Glomerular endothelial cell (primary cell): ENCODE data around the gene B4GAT1. TPM values are rescaled to one million over a fixed set of nuclear protein-coding genes. Genes with fewer than 3 reads are reported as not detected.
"Not testable (repeated sequence)": the region's sequence is repeated elsewhere in the genome, so short reads cannot be mapped to it uniquely, and the experiment has no call there.

Experiments used
- DNase-seq: peaks from one replicate; pipeline ENCODE4 v3.0.0-alpha.2; 2011; ENCODE audit warnings: low read depth, low spot score; ENCODE audit errors: extremely low read depth
- total RNA-seq: library from RNA; depleted of rRNA; stranded (reverse); fragments of >200 nt; gene quantifications from 2 replicates; pipeline ENCODE4 v1.2.3, GENCODE V29; 2015

The B4GAT1 gene
- total RNA-seq, 1 donor from 2014 or later = 48.2 TPM

- DNase-seq = peak; percentile 74
Observed at GRCh38 chr11:66312549-66313320, 34.7 kb downstream of the B4GAT1 start.

DNA sequence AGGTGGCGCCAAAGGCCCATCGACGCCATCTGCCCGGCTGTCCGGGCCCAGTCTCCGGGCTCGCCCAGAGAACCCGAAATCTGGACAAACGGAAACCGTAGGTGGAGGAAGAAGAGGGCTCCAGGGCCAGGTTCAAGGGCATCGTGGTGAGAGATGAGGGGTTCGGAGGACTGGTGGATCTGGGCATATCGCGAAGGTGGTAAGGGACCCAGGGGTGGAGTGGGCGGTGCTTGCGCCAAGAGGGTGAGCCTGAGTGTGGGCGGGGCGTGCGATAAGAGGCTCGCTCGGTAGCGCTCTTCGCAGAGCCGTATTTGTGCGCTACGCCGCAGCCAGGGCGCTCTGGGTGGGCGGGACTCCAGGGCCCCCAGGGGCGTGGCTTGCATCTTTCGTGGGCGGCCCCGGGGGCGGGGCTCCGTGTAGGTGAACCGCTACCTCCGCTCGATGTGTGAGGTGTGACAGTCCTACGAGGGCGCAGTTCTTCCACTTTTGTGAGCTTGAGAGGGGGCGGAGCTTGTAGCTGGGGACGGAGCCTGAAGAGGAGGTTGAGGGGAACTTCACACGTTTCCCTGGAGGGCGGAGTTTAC, 35.4 kb downstream of the B4GAT1 start:
- DNase-seq = peak; percentile 41

GRCh38 chr11:66311470-66311964, 35.9 kb downstream of the B4GAT1 start:
- DNase-seq = no peak

DNA sequence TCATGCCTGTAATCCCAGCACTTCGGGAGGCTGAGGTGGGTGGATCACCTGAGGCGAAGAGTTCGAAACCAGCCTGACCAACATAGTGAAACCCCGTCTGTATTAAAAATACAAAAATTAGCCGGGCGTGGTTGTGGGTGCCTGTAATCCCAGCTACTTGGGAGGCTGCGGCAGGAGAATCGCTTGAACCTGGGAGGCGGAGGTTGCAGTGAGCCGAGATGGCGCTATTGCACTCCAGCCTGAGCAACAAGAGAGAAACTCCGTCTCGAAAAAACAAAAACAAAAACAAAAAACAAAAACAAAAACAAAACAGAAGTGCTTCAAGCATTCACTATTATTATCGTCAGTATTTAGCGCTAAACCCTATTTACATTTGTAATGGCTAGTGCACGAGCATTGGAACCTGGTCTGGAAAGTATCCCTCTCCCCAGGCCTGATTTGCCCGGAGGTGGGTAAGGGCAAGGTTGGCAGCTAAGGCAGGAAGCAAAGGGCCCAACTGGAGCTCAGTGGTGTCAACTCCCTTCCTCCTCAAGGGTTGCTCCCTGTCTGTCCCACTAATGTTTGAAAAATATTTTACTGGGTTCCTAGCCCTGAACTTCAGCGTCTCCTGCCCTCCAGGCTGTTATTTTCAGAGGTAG, 36.5 kb downstream of the B4GAT1 start:
- not testable (repeated sequence) for DNase-seq

DNA sequence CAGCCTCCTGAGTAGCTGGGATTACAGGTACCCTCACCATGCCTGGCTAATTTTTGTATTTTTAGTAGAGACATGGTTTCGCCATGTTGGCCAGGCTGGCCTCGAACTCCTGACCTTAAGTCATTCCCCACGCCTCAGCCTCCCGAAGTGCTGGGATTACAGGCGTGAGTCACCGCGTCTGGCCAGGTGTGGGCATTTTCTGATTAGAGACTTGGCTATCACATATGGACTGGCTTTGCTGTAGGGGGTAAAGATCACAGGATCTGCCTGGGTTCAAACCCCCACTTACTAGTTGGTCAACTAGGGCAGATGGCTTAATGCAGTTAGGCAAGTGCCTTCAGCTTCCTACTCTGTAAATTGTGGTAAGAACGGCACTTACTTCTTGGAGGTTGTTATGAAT, 37.1 kb downstream of the B4GAT1 start:
- no peak for DNase-seq

DNA sequence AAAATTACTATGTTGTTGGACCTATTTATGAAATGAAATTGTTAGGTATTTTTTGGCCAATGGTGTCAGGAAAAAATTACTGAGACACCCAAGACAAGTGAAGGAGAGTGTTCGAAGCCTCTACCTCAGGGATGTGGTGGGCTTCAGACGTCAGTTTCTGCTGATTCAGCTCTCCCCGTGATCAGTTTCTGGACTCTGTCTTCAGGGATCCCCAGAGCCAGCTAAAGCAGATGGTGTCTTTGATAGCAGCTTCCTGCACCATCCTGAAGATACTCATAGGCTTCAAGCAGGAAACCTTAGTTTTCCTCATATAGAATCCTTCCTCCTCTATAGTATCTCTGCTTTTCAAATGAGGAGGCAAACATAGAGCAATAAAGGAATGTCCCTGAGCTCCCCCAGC, 38.0 kb downstream of the B4GAT1 start:
- no peak for DNase-seq

- DNase-seq = no peak
Observed at GRCh38 chr11:66302656-66303055, 44.8 kb downstream of the B4GAT1 start.

- no peak for DNase-seq
Observed at GRCh38 chr11:66299186-66299585, 48.2 kb downstream of the B4GAT1 start.

- no peak for DNase-seq
Observed at GRCh38 chr11:66297610-66298009, 49.8 kb downstream of the B4GAT1 start.

Other genes starting within 250 kb of the B4GAT1 start
- 20.7 and 35.5 TPM in 2 replicates for gene KLC2, start 89.9 kb downstream of the B4GAT1 start, total RNA-seq
- 179 and 180 TPM in 2 replicates for gene RAB1B, start 79.0 kb downstream of the B4GAT1 start, total RNA-seq
- gene CNIH2, start 69.5 kb downstream of the B4GAT1 start, total RNA-seq = 0.15 TPM in 1 of 2 replicates, not detected in the other
- gene YIF1A, start 58.5 kb downstream of the B4GAT1 start, total RNA-seq = 120 and 142 TPM in 2 replicates
- gene TMEM151A, start 55.7 kb downstream of the B4GAT1 start, total RNA-seq = 0.05 and 0.58 TPM in 2 replicates
- gene CD248, start 30.6 kb downstream of the B4GAT1 start, total RNA-seq = 1.1 and 2.1 TPM in 2 replicates
- 17.2 and 18.7 TPM in 2 replicates for gene RIN1, start 11.2 kb downstream of the B4GAT1 start, total RNA-seq
- gene BRMS1, start 2.5 kb downstream of the B4GAT1 start, total RNA-seq = 60.6 and 65.2 TPM in 2 replicates
- gene SLC29A2, start 24.1 kb upstream of the B4GAT1 start, total RNA-seq = 0.48 and 1.2 TPM in 2 replicates
- gene NPAS4, start 73.4 kb upstream of the B4GAT1 start, total RNA-seq = not detected in 2 replicates
- 30.1 and 41.2 TPM in 2 replicates for gene MRPL11, start 91.2 kb upstream of the B4GAT1 start, total RNA-seq
- gene PELI3, start 119.3 kb upstream of the B4GAT1 start, total RNA-seq = 4.7 and 4.8 TPM in 2 replicates
- gene DPP3, start 132.8 kb upstream of the B4GAT1 start, total RNA-seq = 74.5 and 98.1 TPM in 2 replicates
- gene BBS1, start 163.0 kb upstream of the B4GAT1 start, total RNA-seq = 42.0 and 47.0 TPM in 2 replicates
- 28.4 and 43.2 TPM in 2 replicates for gene ZDHHC24, start 198.4 kb upstream of the B4GAT1 start, total RNA-seq
- not detected in 2 replicates for gene ACTN3, start 199.3 kb upstream of the B4GAT1 start, total RNA-seq
- gene CTSF, start 221.0 kb upstream of the B4GAT1 start, total RNA-seq = 55.9 and 71.9 TPM in 2 replicates
- gene CCDC87, start 245.4 kb upstream of the B4GAT1 start, total RNA-seq = 0.18 and 0.73 TPM in 2 replicates
- 22.0 and 34.7 TPM in 2 replicates for gene CCS, start 245.6 kb upstream of the B4GAT1 start, total RNA-seq